Liver (tissue), 9 donors: ENCODE data around the gene SGK1. TPM values are rescaled to one million over a fixed set of nuclear protein-coding genes. Genes with fewer than 3 reads are reported as not detected.

Source experiments
- DNase-seq: peaks from one replicate; pipeline ENCODE4 v3.0.0-alpha.2; 2017; ENCODE audit warnings: low spot score
- H3K27ac ChIP-seq, 2 donors: one replicate each; pipeline ENCODE4 v1.7.0; 2013; ENCODE audit warnings: inconsistent platforms in 2 of 2, low read length in 2 of 2, control low read depth in 1 of 2, low read depth in 1 of 2, mild to moderate bottlenecking in 1 of 2
- H3K27me3 ChIP-seq, 4 donors: one replicate each; pipeline versions ENCODE4 v1.6.1 to v1.7.0; 2013; ENCODE audit warnings: low read length in 3 of 4, inconsistent platforms in 1 of 4, mild to moderate bottlenecking in 1 of 4, moderate library complexity in 1 of 4; ENCODE audit not compliant: control insufficient read depth in 4 of 4, insufficient read depth in 4 of 4
- H3K36me3 ChIP-seq, 4 donors: one replicate each; pipeline versions ENCODE4 v1.6.1 to v1.7.0; 2013; ENCODE audit warnings: low read length in 3 of 4, mild to moderate bottlenecking in 3 of 4, low read depth in 1 of 4, moderate library complexity in 1 of 4; ENCODE audit not compliant: control insufficient read depth in 4 of 4, insufficient read depth in 3 of 4
- H3K4me1 ChIP-seq, 4 donors: one replicate each; pipeline versions ENCODE4 v1.6.1 to v1.7.0; 2013; ENCODE audit warnings: low read length in 3 of 4, mild to moderate bottlenecking in 3 of 4, moderate library complexity in 1 of 4; ENCODE audit not compliant: control insufficient read depth in 4 of 4, insufficient read depth in 4 of 4
- H3K4me3 ChIP-seq, 3 donors: one replicate each; pipeline versions ENCODE4 v1.6.1 to v1.7.0; 2013; ENCODE audit warnings: low read length in 3 of 3, control low read depth in 1 of 3, low read depth in 1 of 3, mild to moderate bottlenecking in 1 of 3
- H3K9ac ChIP-seq, 2 donors: one replicate each; pipeline ENCODE4 v1.7.0; 2013; ENCODE audit warnings: low read length in 2 of 2, mild to moderate bottlenecking in 2 of 2, moderate library complexity in 2 of 2, control low read depth in 1 of 2, low read depth in 1 of 2
- H3K9me3 ChIP-seq, 4 donors: one replicate each; pipeline versions ENCODE4 v1.6.1 to v1.7.0; 2013; ENCODE audit warnings: low read length in 3 of 4; ENCODE audit not compliant: control insufficient read depth in 4 of 4
- EGR1 ChIP-seq, 2 donors: IDR thresholded peaks; 2 replicates each; pipeline ENCODE4 v1.6.1; 2016 to 2018; ENCODE audit warnings: antibody characterized with exemption in 2 of 2, low read depth in 2 of 2
- FOXA1 ChIP-seq: IDR thresholded peaks from 2 replicates; pipeline ENCODE4 v1.6.1; 2016; ENCODE audit warnings: antibody characterized with exemption
- FOXA2 ChIP-seq: IDR thresholded peaks from 2 replicates; pipeline ENCODE4 v1.6.1; 2016; ENCODE audit warnings: antibody characterized with exemption
- GABPA ChIP-seq, 2 donors: IDR thresholded peaks in 1 of 2; conservative IDR thresholded peaks in 1 of 2; 2 replicates each; pipeline ENCODE4 v1.6.1; 2016; ENCODE audit warnings: antibody characterized with exemption in 2 of 2, mild to moderate bottlenecking in 1 of 2, moderate library complexity in 1 of 2
- HNF4G ChIP-seq: IDR thresholded peaks from 2 replicates; pipeline ENCODE4 v1.6.1; 2016; ENCODE audit warnings: antibody characterized with exemption
- JUND ChIP-seq, 2 donors: IDR thresholded peaks; 2 replicates each; pipeline ENCODE4 v1.6.1; 2016; ENCODE audit warnings: antibody characterized with exemption in 2 of 2
- RAD21 ChIP-seq, 2 donors: IDR thresholded peaks; 2 replicates each; pipeline ENCODE4 v1.6.1; 2016; ENCODE audit warnings: antibody characterized with exemption in 2 of 2, mild to moderate bottlenecking in 2 of 2
- RXRA ChIP-seq, 2 donors: IDR thresholded peaks; 2 replicates each; pipeline ENCODE4 v1.6.1; 2017 to 2018; ENCODE audit warnings: antibody characterized with exemption in 2 of 2, mild to moderate bottlenecking in 1 of 2
- SP1 ChIP-seq: IDR thresholded peaks from 2 replicates; pipeline ENCODE4 v1.6.1; 2018; ENCODE audit warnings: antibody characterized with exemption, mild to moderate bottlenecking
- TAF1 ChIP-seq: conservative IDR thresholded peaks from 2 replicates; pipeline ENCODE4 v1.6.1; 2016; ENCODE audit warnings: antibody characterized with exemption, mild to moderate bottlenecking
- YY1 ChIP-seq: IDR thresholded peaks from 2 replicates; pipeline ENCODE4 v1.6.1; 2016; ENCODE audit warnings: antibody characterized with exemption, mild to moderate bottlenecking
- WGBS: extraction: QIAGEN DNeasy Blood & Tissue Kit; methylation state at CpG from one replicate; pipeline ENCODE4 v1.1.7; 2013; 5-methylcytosine and 5-hydroxymethylcytosine counted together
- polyA plus RNA-seq, 2 donors: library from polyadenylated mRNA; stranded (reverse) in 1 of 2; unstranded in 1 of 2; fragments of 200-250 nt in 1 of 2; fragments of >200 nt in 1 of 2; fragmentation: Nextera tagmentation in 1 of 2; extraction: Ambion mirVana in 1 of 2; gene quantifications; one replicate each; pipeline versions ENCODE4 v1.2.1 to v1.2.3, GENCODE V29; 2013 to 2015
- total RNA-seq, 2 donors: library from RNA; depleted of rRNA; stranded (reverse); fragments of >200 nt; gene quantifications; one replicate each; pipeline ENCODE4 v1.2.3, GENCODE V29; 2014
- TF ChIP-seq, protein P1 (sequence below): IDR thresholded peaks from 2 replicates; pipeline ENCODE4 v1.6.1; 2016; ENCODE audit warnings: antibody characterized with exemption
- TF ChIP-seq, protein P2 (sequence below): IDR thresholded peaks from 2 replicates; pipeline ENCODE4 v1.6.1; 2016; ENCODE audit warnings: antibody characterized with exemption, mild to moderate bottlenecking
- TF ChIP-seq, protein P3 (sequence below): fragments of 150-350 bp; IDR thresholded peaks from 2 replicates; pipeline ENCODE4 v1.5.1; 2017; ENCODE audit warnings: improper control_type of control experiment, low read depth, low read length; ENCODE audit not compliant: missing input control
- TF ChIP-seq, protein P4 (sequence below): IDR thresholded peaks from 2 replicates; pipeline ENCODE4 v1.6.1; 2016; ENCODE audit warnings: antibody characterized with exemption
- TF ChIP-seq, protein P5 (sequence below): IDR thresholded peaks from 2 replicates; pipeline ENCODE4 v1.6.1; 2016; ENCODE audit warnings: antibody characterized with exemption
- donor health status: healthy.
- donor health status: healthy.
- donor health status: healthy.
- donor health status: healthy.
- donor health status: healthy.

The SGK1 gene
- total and polyA plus RNA-seq, 4 donors: 28.0 to 113 (median 35.4) TPM

DNA sequence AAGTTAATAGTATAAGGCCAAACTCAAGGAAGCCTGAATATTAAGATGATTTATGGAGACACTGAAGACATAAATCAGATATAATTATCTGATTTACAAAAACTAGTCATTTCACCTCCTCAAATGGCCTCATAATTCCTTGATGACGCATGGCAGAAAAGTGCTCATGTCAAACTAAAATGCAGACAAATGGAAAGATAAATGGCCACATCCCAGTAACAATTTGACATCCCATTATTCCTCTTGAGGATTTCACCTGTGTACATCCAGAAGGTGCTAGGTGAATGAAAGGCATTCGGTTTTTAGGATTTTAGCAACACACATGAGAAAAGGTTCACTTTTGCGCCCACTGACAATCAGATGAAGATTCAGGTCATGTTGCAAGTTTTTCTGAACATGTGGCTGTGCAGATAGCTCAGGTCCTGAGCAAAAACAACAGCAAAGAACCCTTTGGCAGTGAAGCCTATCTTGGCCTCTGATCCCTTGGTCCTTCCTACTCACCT is 24.2 kb downstream of the SGK1 start:
- 90% methylated on average over 3 of the region's 3 CpGs for WGBS
- DNase-seq: no peak
- Histone ChIP-seq H3K9ac (no peak overlapping the region), H3K4me3 (no peak overlapping the region), H3K9me3 (no peaks in the 10 kb centered on the region), H3K36me3 (no peaks in the 10 kb centered on the region), H3K27me3 (no peaks in the 10 kb centered on the region), H3K27ac (no peak overlapping the region), H3K4me1 (no peaks in the 10 kb centered on the region)
- no peak for TF ChIP-seq RXRA (IDR thresholded peaks at IDR 0.05)
- TF ChIP-seq, protein P1, sequence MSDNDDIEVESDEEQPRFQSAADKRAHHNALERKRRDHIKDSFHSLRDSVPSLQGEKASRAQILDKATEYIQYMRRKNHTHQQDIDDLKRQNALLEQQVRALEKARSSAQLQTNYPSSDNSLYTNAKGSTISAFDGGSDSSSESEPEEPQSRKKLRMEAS: no peak
- no peak for TF ChIP-seq FOXA1
- no peak for TF ChIP-seq SP1
- TF ChIP-seq, protein P2, sequence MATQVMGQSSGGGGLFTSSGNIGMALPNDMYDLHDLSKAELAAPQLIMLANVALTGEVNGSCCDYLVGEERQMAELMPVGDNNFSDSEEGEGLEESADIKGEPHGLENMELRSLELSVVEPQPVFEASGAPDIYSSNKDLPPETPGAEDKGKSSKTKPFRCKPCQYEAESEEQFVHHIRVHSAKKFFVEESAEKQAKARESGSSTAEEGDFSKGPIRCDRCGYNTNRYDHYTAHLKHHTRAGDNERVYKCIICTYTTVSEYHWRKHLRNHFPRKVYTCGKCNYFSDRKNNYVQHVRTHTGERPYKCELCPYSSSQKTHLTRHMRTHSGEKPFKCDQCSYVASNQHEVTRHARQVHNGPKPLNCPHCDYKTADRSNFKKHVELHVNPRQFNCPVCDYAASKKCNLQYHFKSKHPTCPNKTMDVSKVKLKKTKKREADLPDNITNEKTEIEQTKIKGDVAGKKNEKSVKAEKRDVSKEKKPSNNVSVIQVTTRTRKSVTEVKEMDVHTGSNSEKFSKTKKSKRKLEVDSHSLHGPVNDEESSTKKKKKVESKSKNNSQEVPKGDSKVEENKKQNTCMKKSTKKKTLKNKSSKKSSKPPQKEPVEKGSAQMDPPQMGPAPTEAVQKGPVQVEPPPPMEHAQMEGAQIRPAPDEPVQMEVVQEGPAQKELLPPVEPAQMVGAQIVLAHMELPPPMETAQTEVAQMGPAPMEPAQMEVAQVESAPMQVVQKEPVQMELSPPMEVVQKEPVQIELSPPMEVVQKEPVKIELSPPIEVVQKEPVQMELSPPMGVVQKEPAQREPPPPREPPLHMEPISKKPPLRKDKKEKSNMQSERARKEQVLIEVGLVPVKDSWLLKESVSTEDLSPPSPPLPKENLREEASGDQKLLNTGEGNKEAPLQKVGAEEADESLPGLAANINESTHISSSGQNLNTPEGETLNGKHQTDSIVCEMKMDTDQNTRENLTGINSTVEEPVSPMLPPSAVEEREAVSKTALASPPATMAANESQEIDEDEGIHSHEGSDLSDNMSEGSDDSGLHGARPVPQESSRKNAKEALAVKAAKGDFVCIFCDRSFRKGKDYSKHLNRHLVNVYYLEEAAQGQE: no peak
- no peak for TF ChIP-seq RAD21 (IDR thresholded peaks at IDR 0.05)
- TF ChIP-seq GABPA (IDR thresholded peaks at IDR 0.05 in 1 of 2, conservative IDR thresholded peaks at IDR 0.05 in 1 of 2): no peak
- no peak for TF ChIP-seq EGR1 (IDR thresholded peaks at IDR 0.05; ENCODE audit: low read depth in 2 of 2)
- TF ChIP-seq FOXA2: no peak
- TF ChIP-seq YY1: no peak
- TF ChIP-seq HNF4G: no peak
- no peak for TF ChIP-seq JUND (IDR thresholded peaks at IDR 0.05)
- TF ChIP-seq, protein P3, sequence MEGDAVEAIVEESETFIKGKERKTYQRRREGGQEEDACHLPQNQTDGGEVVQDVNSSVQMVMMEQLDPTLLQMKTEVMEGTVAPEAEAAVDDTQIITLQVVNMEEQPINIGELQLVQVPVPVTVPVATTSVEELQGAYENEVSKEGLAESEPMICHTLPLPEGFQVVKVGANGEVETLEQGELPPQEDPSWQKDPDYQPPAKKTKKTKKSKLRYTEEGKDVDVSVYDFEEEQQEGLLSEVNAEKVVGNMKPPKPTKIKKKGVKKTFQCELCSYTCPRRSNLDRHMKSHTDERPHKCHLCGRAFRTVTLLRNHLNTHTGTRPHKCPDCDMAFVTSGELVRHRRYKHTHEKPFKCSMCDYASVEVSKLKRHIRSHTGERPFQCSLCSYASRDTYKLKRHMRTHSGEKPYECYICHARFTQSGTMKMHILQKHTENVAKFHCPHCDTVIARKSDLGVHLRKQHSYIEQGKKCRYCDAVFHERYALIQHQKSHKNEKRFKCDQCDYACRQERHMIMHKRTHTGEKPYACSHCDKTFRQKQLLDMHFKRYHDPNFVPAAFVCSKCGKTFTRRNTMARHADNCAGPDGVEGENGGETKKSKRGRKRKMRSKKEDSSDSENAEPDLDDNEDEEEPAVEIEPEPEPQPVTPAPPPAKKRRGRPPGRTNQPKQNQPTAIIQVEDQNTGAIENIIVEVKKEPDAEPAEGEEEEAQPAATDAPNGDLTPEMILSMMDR: no peak
- TF ChIP-seq, protein P4, sequence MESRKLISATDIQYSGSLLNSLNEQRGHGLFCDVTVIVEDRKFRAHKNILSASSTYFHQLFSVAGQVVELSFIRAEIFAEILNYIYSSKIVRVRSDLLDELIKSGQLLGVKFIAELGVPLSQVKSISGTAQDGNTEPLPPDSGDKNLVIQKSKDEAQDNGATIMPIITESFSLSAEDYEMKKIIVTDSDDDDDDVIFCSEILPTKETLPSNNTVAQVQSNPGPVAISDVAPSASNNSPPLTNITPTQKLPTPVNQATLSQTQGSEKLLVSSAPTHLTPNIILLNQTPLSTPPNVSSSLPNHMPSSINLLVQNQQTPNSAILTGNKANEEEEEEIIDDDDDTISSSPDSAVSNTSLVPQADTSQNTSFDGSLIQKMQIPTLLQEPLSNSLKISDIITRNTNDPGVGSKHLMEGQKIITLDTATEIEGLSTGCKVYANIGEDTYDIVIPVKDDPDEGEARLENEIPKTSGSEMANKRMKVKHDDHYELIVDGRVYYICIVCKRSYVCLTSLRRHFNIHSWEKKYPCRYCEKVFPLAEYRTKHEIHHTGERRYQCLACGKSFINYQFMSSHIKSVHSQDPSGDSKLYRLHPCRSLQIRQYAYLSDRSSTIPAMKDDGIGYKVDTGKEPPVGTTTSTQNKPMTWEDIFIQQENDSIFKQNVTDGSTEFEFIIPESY: no peak

DNA sequence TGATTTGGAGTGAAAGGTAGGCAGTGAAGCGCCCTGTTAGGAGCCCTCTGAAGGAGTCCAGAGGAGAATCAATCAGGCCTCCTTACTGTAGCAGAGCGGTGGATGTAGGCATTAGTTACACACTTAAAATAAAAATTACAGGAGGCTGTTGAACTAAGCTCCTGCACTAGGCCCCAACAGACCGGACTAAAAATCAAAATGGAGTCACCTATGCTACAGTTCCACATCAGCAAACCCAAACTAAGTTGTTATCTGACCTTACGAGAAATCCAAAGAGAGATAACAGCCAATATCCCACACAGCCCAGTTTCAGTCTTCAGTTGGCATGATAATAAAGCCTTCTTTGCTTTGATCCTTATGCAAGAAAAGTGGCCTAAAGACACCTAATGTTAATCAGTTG is 26.8 kb downstream of the SGK1 start:
- Histone ChIP-seq H3K4me3 (no peak overlapping the region), H3K36me3 (no peaks in the 10 kb centered on the region), H3K27me3 (no peaks in the 10 kb centered on the region), H3K4me1 (no peaks in the 10 kb centered on the region), H3K27ac (no peak overlapping the region), H3K9me3 (no peaks in the 10 kb centered on the region), H3K9ac (no peak overlapping the region)
- no peak for DNase-seq
- 96% methylated on average over 4 of the region's 4 CpGs for WGBS
- TF ChIP-seq HNF4G (no peak), RAD21 (IDR thresholded peaks at IDR 0.05) (no peak), FOXA1 (no peak), JUND (IDR thresholded peaks at IDR 0.05) (no peak), EGR1 (IDR thresholded peaks at IDR 0.05; ENCODE audit: low read depth in 2 of 2) (no peak), GABPA (IDR thresholded peaks at IDR 0.05 in 1 of 2, conservative IDR thresholded peaks at IDR 0.05 in 1 of 2) (no peak), YY1 (no peak), TAF1 (no peak), SP1 (no peak), RXRA (IDR thresholded peaks at IDR 0.05) (no peak)
- TF ChIP-seq, protein P1: no peak
- TF ChIP-seq, protein P5, sequence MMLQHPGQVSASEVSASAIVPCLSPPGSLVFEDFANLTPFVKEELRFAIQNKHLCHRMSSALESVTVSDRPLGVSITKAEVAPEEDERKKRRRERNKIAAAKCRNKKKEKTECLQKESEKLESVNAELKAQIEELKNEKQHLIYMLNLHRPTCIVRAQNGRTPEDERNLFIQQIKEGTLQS: no peak
- TF ChIP-seq, protein P4: no peak
- TF ChIP-seq, protein P3: no peak
